Left lung (tissue), 10 donors: ENCODE results near the gene NOTCH1. TPM values are rescaled to one million over a fixed set of nuclear protein-coding genes. Genes with fewer than 3 reads are reported as not detected.

Experiments used
- ATAC-seq: fragments of 200-7000 bp; cut with Tn5 transposase; one replicate; pipeline ENCODE4 v1.9.1; 2020; ENCODE audit warnings: moderate library complexity
- DNase-seq, 4 donors: peaks; one replicate each; pipeline ENCODE4 v3.0.0-alpha.2; 2013 to 2020
- H3K27ac ChIP-seq, 2 donors: fragments of 200-600 bp; sonication (generic) in 1 of 2; one replicate each; pipeline versions ENCODE4 v1.5.0 to v1.8.0; 2020 to 2021
- H3K27me3 ChIP-seq, 2 donors: fragments of 200-600 bp; sonication (generic) in 1 of 2; one replicate each; pipeline versions ENCODE4 v1.5.0 to v1.8.0; 2020 to 2021
- H3K36me3 ChIP-seq, 2 donors: fragments of 200-600 bp; sonication (generic) in 1 of 2; one replicate each; pipeline versions ENCODE4 v1.5.0 to v1.8.0; 2020 to 2021
- H3K4me1 ChIP-seq, 2 donors: fragments of 200-600 bp; one replicate each; pipeline ENCODE4 v1.8.0; 2021
- H3K4me3 ChIP-seq, 2 donors: fragments of 200-600 bp; sonication (generic) in 1 of 2; one replicate each; pipeline versions ENCODE4 v1.5.0 to v1.8.0; 2020 to 2021; ENCODE audit warnings: mild to moderate bottlenecking in 1 of 2
- H3K9me3 ChIP-seq, 2 donors: fragments of 200-600 bp; sonication (generic) in 1 of 2; one replicate each; pipeline versions ENCODE4 v1.5.0 to v1.8.0; 2020 to 2021
- CTCF ChIP-seq, 2 donors: fragments of 200-600 bp; sonication (generic) in 1 of 2; IDR thresholded peaks; one replicate each; pipeline versions ENCODE4 v1.5.0 to v1.8.0; 2021; ENCODE audit warnings: antibody characterized with exemption in 2 of 2
- intact Hi-C, 2 donors: fragments of 100-400 bp; cut with DNase I; formaldehyde crosslinking; loops; one replicate each; pipeline versions ENCODE4 v1.11.2 to v1.14.2; 2022
- polyA plus RNA-seq, 6 donors: library from polyadenylated mRNA; unstranded; fragments of 120-200 nt; gene quantifications; one replicate each; pipeline ENCODE4 v1.2.1, GENCODE V29; 2013; ENCODE audit not compliant: insufficient read length in 6 of 6
- total RNA-seq, 2 donors: library from RNA; stranded (reverse); fragmentation: NEBNext Ultra II Directional; extraction: Animal tissue kit (Norgen Biotek cat#: 25700); gene quantifications; one replicate each; pipeline ENCODE4 v1.2.1, GENCODE V29; 2021
- donor health status: DM: no; HTN: yes; CAD: no.
- donor health status: DM: no; HTN: no; CAD: no.

NOTCH1 gene
- total and polyA plus RNA-seq, 8 donors = 21.7 to 102 (median 33.7) TPM

- H3K27ac ChIP-seq = peak overlapping the region in 1 of 2 donors; percentile 79
Measured at GRCh38 chr9:136508729-136509500, 36.9 kb downstream of the NOTCH1 start.

GRCh38 chr9:136507992-136508375 lies 37.9 kb downstream of the NOTCH1 start:
- Histone ChIP-seq H3K9me3 (no peaks in the 10 kb centered on the region), H3K36me3 (peaks cover 0 to 100% of the 10 kb centered on the region in 2 donors), H3K4me3 (no peak overlapping the region), H3K27ac (no peak overlapping the region), H3K27me3 (no peaks in the 10 kb centered on the region), H3K4me1 (peaks cover 0 to 15% of the 10 kb centered on the region in 2 donors)
- intact Hi-C loops = no loop called here
- no peak for TF ChIP-seq CTCF (IDR thresholded peaks at IDR 0.05)
- no peak for ATAC-seq
- no peak for DNase-seq

More at GRCh38 chr9:136508729-136509500, 36.9 kb downstream of the NOTCH1 start:
- Histone ChIP-seq H3K4me1 (peaks cover 0 to 20% of the 10 kb centered on the region in 2 donors), H3K4me3 (no peak overlapping the region), H3K9me3 (no peaks in the 10 kb centered on the region), H3K36me3 (peaks cover 0 to 100% of the 10 kb centered on the region in 2 donors), H3K27me3 (no peaks in the 10 kb centered on the region)
- TF ChIP-seq CTCF (IDR thresholded peaks at IDR 0.05) = no peak
- DNase-seq = no peak
- intact Hi-C loops = no loop called here
- no peak for ATAC-seq

- Histone ChIP-seq H3K9me3 (no peaks in the 10 kb centered on the region), H3K4me3 (no peak overlapping the region), H3K36me3 (peaks cover 0 to 100% of the 10 kb centered on the region in 2 donors), H3K27ac (no peak overlapping the region), H3K4me1 (peaks cover 0 to 15% of the 10 kb centered on the region in 2 donors), H3K27me3 (no peaks in the 10 kb centered on the region)
- no peak for ATAC-seq
- intact Hi-C loops = no loop called here
- DNase-seq = no peak
- TF ChIP-seq CTCF (IDR thresholded peaks at IDR 0.05) = no peak
Measured at GRCh38 chr9:136507221-136507991, 38.4 kb downstream of the NOTCH1 start.

- ATAC-seq (no peak), DNase-seq (no peak)
- no peak overlapping the region for H3K4me3 ChIP-seq
- no peak overlapping the region for H3K27ac ChIP-seq
- no peak for TF ChIP-seq CTCF (IDR thresholded peaks at IDR 0.05)
- H3K36me3 ChIP-seq = peaks cover 0 to 100% of the 10 kb centered on the region in 2 donors
- intact Hi-C loops = no loop called here
- H3K4me1 ChIP-seq = peaks cover 0 to 14% of the 10 kb centered on the region in 2 donors
- H3K9me3 ChIP-seq = no peaks in the 10 kb centered on the region
- no peaks in the 10 kb centered on the region for H3K27me3 ChIP-seq
Measured at GRCh38 chr9:136506425-136506824, 39.4 kb downstream of the NOTCH1 start.
